ENCODE results near the gene SAMD4A. TPM values are rescaled to one million over a fixed set of nuclear protein-coding genes. Genes with fewer than 3 reads are reported as not detected.

SAMD4A gene
- total RNA-seq, 4 donors from 2014 or later = 17.0 to 39.6 (median 21.3) TPM

DNA sequence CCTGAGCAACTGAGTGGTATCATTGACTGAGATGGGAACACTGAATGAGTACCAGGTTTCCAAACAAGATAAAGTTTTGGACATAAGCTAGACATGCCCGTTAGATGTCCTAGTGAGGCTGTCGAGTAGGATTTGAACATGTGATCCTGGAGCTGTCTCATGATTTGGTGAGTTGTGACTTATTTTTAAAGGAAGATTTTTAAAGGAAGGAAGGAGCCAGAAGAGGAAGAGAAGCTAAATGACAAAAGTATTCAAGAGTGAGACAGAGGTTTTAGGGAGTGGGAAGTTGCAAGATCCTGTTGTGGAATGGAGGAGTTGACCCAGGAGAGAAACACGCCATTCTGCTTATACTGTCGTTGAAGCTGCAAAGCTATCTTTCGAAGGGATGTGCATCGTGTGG is 82.1 kb downstream of the SAMD4A start:
- DNase-seq = no peak
- no peak for TF ChIP-seq POLR2A (IDR thresholded peaks at IDR 0.05)
- TF ChIP-seq, protein P1, sequence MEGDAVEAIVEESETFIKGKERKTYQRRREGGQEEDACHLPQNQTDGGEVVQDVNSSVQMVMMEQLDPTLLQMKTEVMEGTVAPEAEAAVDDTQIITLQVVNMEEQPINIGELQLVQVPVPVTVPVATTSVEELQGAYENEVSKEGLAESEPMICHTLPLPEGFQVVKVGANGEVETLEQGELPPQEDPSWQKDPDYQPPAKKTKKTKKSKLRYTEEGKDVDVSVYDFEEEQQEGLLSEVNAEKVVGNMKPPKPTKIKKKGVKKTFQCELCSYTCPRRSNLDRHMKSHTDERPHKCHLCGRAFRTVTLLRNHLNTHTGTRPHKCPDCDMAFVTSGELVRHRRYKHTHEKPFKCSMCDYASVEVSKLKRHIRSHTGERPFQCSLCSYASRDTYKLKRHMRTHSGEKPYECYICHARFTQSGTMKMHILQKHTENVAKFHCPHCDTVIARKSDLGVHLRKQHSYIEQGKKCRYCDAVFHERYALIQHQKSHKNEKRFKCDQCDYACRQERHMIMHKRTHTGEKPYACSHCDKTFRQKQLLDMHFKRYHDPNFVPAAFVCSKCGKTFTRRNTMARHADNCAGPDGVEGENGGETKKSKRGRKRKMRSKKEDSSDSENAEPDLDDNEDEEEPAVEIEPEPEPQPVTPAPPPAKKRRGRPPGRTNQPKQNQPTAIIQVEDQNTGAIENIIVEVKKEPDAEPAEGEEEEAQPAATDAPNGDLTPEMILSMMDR (IDR thresholded peaks at IDR 0.05) = no peak
- no peak overlapping the region for H3K4me3 ChIP-seq
- H3K27me3 ChIP-seq = no peaks in the 10 kb centered on the region
- H3K4me1 ChIP-seq = peaks cover 0 to 10% (median 0%) of the 10 kb centered on the region in 4 donors
- H3K36me3 ChIP-seq = no peaks in the 10 kb centered on the region
- peak overlapping the region in 2 of 4 donors; percentile 6 to 78 for H3K27ac ChIP-seq
- no peaks in the 10 kb centered on the region for H3K9me3 ChIP-seq

DNA sequence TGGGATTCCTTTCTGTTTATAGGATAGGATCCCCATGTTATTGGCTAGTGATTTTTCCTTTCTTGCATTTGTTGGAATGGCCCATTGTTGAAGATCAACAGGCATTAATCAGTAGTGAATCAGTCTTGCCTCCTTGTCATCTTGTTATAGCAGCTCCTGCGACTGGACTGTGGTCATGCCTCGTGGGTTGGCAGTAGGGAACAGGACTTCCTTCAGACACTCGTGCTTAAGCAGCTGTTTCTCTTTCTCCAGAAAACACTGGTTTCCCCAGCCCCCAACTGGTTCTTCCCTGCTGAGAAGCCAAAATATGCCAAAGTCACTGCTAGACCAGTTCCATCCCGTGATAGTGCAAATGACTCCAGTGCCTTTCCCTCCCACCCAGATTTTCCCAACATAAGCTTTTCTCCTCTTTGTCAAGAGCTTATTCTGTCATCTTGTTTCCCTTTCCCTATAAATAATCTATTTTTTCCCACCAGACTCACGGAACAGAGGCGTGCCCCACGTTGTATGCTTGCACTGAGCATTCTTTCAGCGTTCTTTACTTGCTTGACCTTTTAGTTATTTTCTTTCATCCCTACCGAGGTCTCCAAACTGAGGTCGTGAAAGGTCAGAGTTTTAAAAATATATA is 83.5 kb downstream of the SAMD4A start:
- Histone ChIP-seq H3K4me3 (no peak overlapping the region), H3K9me3 (no peaks in the 10 kb centered on the region), H3K27me3 (no peaks in the 10 kb centered on the region), H3K4me1 (peaks cover 0 to 10% (median 0%) of the 10 kb centered on the region in 4 donors), H3K27ac (peak overlapping the region; percentile 2 to 78 (median 44)), H3K36me3 (no peaks in the 10 kb centered on the region)
- DNase-seq = peak in 1 of 3 donors; percentile 63
- TF ChIP-seq, protein P1 (IDR thresholded peaks at IDR 0.05) = no peak
- TF ChIP-seq POLR2A (IDR thresholded peaks at IDR 0.05) = no peak

DNA sequence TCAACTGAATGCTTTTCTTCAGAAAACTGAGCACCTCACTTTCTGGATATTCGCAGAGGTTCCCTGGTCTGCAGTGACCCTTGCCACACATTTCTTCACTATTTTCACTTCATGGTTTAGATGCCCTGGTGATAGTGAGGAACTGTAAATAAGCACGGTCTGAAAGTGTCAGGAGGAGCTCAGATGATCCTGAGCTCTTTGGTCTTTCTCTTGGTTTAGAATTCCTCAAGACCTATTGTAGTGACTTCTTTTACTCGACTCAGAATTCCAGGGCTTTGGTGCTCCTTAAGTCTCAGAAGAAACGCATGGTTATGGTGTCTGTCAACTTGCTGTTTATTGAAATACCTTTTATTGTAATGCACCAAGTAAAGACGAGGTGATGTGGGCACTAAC is 84.0 kb downstream of the SAMD4A start:
- Histone ChIP-seq H3K27me3 (no peaks in the 10 kb centered on the region), H3K4me1 (peaks cover 0 to 10% (median 0%) of the 10 kb centered on the region in 4 donors), H3K36me3 (no peaks in the 10 kb centered on the region), H3K9me3 (no peaks in the 10 kb centered on the region), H3K27ac (peak overlapping the region in 3 of 4 donors; percentile 26 to 78 (median 62)), H3K4me3 (no peak overlapping the region)
- no peak for TF ChIP-seq POLR2A (IDR thresholded peaks at IDR 0.05)
- TF ChIP-seq, protein P1 (IDR thresholded peaks at IDR 0.05) = no peak
- DNase-seq = no peak

DNA sequence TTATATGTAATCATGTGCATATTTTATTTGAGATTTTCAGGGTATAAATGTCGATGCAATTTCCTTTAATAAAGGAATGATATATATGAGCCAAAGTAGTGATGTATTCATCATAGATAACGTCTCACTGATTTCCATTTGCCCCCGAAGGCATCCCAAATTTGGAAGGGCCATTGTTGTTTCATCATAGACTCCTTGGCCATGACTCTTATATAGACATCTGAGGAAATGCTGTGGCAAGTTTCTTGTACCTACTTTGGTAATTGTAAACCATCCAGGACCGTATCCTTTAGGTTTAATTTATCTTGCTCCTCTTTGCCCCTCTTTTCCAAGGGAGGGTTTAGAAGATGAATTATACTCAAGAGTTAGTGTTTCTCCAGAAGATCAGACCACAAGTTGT is 84.7 kb downstream of the SAMD4A start:
- H3K36me3 ChIP-seq = no peaks in the 10 kb centered on the region
- TF ChIP-seq, protein P1 (IDR thresholded peaks at IDR 0.05) = no peak
- TF ChIP-seq POLR2A (IDR thresholded peaks at IDR 0.05) = no peak
- peak overlapping the region in 3 of 4 donors; percentile 36 to 78 (median 61) for H3K27ac ChIP-seq
- H3K27me3 ChIP-seq = no peaks in the 10 kb centered on the region
- H3K4me3 ChIP-seq = no peak overlapping the region
- H3K4me1 ChIP-seq = peaks cover 0 to 10% (median 0%) of the 10 kb centered on the region in 4 donors
- no peak for DNase-seq
- H3K9me3 ChIP-seq = no peaks in the 10 kb centered on the region

DNA sequence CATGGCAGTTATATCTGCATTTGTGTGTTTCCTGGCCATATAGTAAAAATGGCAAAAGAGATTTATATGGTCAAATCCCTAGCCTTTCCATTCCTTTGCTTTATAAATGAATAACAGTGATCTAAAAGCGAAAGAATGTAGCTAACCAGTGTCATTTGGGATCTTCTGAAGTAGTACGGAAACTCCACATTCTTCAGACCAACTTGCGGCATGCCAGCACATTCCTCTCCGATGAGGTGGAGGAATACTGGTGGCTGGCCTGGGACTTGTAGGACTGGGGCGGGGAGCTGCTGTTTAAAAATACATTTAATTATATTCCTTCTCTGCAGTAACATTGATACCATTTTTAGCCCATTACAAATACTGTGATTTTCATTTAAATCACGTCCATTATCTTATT is 85.3 kb downstream of the SAMD4A start:
- Histone ChIP-seq H3K27me3 (no peaks in the 10 kb centered on the region), H3K4me1 (peaks cover 0 to 10% (median 0%) of the 10 kb centered on the region in 4 donors), H3K36me3 (no peaks in the 10 kb centered on the region), H3K9me3 (no peaks in the 10 kb centered on the region), H3K4me3 (no peak overlapping the region), H3K27ac (peak overlapping the region in 3 of 4 donors; percentile 36 to 78 (median 61))
- TF ChIP-seq, protein P1 (IDR thresholded peaks at IDR 0.05) = no peak
- no peak for TF ChIP-seq POLR2A (IDR thresholded peaks at IDR 0.05)
- peak in 2 of 3 donors; percentile 34 to 76 for DNase-seq
